LNCaP clone FGC (cell line): ENCODE data around the gene CAST.

Experiments used
- DNase-seq: peaks from one replicate; pipeline ENCODE4 v3.0.0-alpha.2; 2011; ENCODE audit warnings: low read depth
- H3K4me3 ChIP-seq: 2 replicates; pipeline ENCODE4 v1.5.1; 2011; ENCODE audit warnings: mild to moderate bottlenecking, low read depth, low read length, control low read depth
- TF ChIP-seq, protein P1 (sequence below): IDR thresholded peaks from 2 replicates; pipeline ENCODE4 v1.5.1; 2012; ENCODE audit warnings: mild to moderate bottlenecking; ENCODE audit not compliant: control insufficient read depth, insufficient read depth; ENCODE audit errors: extremely low read depth

The CAST gene

DNA sequence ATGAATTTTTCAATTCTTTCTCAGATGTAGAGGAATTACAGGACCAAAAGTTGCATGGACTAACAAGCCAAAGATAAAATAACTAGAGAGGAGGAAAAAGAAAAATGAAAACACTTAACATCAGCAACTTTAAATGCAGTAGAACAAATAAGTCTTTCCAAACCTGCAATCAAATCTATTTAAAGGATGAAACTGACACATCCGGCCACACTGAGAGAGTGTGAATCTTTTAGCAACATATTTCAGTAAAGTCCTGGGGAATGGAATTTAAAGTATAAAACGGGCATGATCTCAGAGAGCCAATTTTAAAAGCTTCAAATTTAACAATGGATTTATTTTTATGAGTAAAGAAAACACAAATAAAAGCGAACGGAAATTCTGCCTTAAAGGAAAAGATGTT lies 17.1 kb downstream of the CAST start:
- no peak overlapping the region for H3K4me3 ChIP-seq
- no peak for DNase-seq
- TF ChIP-seq, protein P1, sequence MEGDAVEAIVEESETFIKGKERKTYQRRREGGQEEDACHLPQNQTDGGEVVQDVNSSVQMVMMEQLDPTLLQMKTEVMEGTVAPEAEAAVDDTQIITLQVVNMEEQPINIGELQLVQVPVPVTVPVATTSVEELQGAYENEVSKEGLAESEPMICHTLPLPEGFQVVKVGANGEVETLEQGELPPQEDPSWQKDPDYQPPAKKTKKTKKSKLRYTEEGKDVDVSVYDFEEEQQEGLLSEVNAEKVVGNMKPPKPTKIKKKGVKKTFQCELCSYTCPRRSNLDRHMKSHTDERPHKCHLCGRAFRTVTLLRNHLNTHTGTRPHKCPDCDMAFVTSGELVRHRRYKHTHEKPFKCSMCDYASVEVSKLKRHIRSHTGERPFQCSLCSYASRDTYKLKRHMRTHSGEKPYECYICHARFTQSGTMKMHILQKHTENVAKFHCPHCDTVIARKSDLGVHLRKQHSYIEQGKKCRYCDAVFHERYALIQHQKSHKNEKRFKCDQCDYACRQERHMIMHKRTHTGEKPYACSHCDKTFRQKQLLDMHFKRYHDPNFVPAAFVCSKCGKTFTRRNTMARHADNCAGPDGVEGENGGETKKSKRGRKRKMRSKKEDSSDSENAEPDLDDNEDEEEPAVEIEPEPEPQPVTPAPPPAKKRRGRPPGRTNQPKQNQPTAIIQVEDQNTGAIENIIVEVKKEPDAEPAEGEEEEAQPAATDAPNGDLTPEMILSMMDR, result no peak

DNA sequence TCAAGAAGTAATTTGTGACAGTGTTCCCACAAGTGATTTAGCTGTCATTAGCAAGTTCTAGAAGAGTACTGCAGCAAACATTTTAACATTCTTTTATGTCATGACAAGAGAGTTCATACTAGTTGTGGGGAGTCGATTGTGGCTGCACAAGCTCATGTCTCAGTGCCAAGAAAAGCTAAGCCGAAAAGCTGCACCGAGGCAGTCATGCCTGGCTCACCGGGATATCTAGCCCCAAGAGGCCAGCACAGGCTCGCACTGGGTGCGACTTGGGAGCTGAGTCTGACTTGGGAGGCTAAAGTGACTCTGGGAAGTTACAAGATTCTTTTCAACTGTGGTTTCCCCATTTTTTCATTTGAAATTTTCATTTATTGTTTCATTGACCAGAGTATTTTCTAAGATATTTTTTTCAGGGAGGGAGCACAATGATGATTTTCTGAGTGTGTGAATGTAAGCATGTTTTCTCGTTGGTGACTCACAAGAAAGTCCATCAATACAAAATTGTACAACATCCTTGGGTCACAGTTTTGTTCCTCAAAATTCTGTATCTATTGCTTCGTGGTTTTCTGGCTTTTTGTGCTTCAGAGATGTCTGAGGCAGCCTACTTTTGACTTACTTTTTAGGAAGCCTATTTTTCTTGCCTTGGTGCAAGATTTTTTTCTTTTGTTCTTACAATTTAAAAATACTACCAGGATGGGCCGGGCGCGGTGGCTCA lies 18.7 kb downstream of the CAST start:
- TF ChIP-seq, protein P1, result no peak
- no peak for DNase-seq
- no peak overlapping the region for H3K4me3 ChIP-seq

DNA sequence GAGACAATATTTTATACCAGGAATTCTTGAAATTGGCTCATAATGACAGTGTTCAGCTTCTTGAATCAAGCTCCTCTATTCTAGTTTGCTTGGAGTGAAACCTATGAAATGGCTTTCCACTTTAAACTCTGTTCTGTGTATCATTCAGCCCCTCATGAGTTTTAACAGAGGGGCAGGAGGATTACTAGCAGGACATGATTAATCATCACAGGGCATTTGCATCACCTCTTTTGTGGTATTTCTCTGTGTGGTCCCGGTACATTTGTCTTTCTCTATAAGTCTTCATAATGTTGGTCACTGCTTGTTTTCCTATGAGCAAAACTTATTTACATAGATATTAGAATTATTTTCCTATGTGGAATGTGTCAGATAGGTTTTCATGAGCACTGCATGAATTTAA lies 21.2 kb downstream of the CAST start:
- no peak for DNase-seq
- no peak overlapping the region for H3K4me3 ChIP-seq
- TF ChIP-seq, protein P1, result no peak

DNA sequence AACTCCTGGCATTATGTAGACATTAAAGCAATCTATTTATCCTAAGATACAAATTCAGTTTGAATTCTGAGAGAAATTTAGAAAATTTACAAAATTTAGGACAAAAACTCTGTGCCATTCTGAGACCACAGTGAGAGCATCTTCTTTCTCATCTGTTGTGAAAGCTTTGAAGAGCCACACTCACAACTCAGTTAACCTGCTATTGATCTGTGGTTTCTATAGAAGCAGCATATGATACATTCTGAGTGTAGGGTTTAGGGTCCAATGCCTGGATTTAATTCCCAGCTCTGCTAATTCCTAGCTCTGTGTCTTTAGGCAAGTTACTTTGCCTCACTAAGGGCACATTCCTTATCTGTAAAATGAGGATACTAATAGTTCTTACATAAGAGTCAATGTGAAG lies 21.6 kb downstream of the CAST start:
- no peak for DNase-seq
- H3K4me3 ChIP-seq, result no peak overlapping the region
- TF ChIP-seq, protein P1, result no peak

DNA sequence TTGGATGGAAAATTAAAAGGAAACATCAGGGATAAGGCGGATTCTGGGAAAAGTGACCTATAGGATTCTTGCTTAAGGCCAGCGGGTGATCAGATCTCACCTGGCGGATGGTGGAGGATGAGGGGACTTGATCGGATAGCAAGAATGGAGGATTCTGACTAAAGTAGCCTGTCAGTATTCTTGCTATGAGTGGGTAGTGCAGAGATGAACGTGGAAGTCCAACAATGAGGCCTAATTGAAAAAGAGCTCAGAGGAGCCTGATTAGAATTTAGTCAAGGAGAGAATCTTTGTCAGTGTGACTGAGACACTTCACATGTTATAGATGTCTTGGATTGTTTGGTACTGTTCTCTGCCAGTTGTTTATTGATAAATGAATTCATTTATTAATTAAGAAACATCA lies 24.9 kb downstream of the CAST start:
- no peak overlapping the region for H3K4me3 ChIP-seq
- no peak for DNase-seq
- TF ChIP-seq, protein P1, result no peak

DNA sequence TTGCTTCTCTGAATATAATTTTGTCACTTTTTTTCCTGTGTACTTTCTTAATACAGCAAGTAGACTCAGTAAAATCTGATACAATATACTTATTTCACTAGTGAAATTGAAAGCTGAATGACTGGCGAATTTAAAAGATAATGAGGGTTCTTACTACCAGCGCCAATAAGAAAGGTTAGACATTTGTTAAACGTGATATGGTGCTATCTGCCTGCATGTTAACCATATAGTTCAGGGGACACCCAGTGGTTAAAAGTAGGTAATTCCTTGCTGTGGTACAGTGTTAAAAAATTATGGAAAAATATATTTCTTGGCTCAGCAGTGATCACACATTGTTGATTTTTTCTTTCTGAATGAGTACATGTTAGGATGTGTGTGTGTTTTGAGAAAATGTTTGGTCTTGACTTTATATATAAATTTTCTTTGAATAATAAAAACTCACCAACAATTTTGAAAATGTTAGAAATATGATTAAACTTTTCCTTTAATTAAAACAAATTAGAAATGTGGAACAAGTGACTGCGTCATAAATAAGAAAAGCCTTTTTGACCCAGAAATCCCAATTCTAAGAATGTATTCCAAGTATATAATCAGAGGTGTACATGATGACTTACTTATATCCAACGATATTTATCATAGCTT lies 25.8 kb downstream of the CAST start:
- no peak overlapping the region for H3K4me3 ChIP-seq
- no peak for DNase-seq
- TF ChIP-seq, protein P1, result peak; percentile 72
